K562 (cell line): ENCODE data around the gene BBC3. TPM values are rescaled to one million over a fixed set of nuclear protein-coding genes. Genes with fewer than 3 reads are reported as not detected.
A peak's percentile ranks its signal among the peaks of the same experiment; 100 is the strongest.

Experiments
- ATAC-seq: fragments of 200-7000 bp; cut with Tn5 transposase; 3 replicates; pipeline ENCODE4 v1.9.1; 2020; ENCODE audit warnings: moderate library complexity
- BruUV-seq: library from RNA; stranded (reverse); fragments of 400-500 nt; replicated peaks from 2 replicates; lab custom pipeline; 2021; lab: Mats Ljungman, UMichigan
- CTCF ChIA-PET: fragments of 300-600 bp; formaldehyde crosslinking; extraction: SDS; loops from one replicate; lab custom pipeline; 2021; ENCODE audit warnings: low intra/inter-chr PET ratio; lab: Yijun Ruan, JAX
- POLR2A ChIA-PET: fragments of 300-600, 350-650 bp; sonication (Branson Sonifier 250); formaldehyde crosslinking; extraction: SDS; loops from one replicate; lab custom pipeline; 2021; ENCODE audit warnings: antibody characterized with exemption, inconsistent platforms; lab: Yijun Ruan, JAX
- DNase-seq, 4 experiments: peaks; one replicate each; pipeline versions ENCODE4 v3.0.0 to v3.0.0-alpha.2; 2011 to 2018; ENCODE audit warnings: low spot score in 3 of 4, mixed read lengths in 3 of 4; ENCODE audit errors: extremely low read depth in 1 of 4
- FAIRE-seq: peaks from 2 replicates; lab custom pipeline; 2011; peaks lifted over from hg19 to GRCh38; lab: Jason Lieb, UNC
- H2AFZ ChIP-seq: 2 replicates; pipeline ENCODE4 v1.6.0; 2011; ENCODE audit warnings: low read depth, low read length, control low read depth, inconsistent platforms
- H3K27ac ChIP-seq: fragments of 200-600 bp; 3 replicates; pipeline ENCODE4 v1.8.0; 2011; ENCODE audit warnings: low read depth, mild to moderate bottlenecking, control low read depth, inconsistent platforms, low read length, moderate library complexity, mixed read lengths; ENCODE audit errors: extremely low read depth
- H3K27me3 ChIP-seq, 2 experiments: fragments of 300-600 bp in 1 of 2; 2 replicates in 1 of 2; 3 replicates in 1 of 2; pipeline versions ENCODE4 v1.6.0 to v1.8.0; 2011; ENCODE audit warnings: inconsistent platforms in 2 of 2, low read length in 2 of 2, mild to moderate bottlenecking in 1 of 2, mixed read lengths in 1 of 2, moderate library complexity in 1 of 2; ENCODE audit not compliant: control insufficient read depth in 2 of 2, insufficient read depth in 2 of 2
- H3K36me3 ChIP-seq: fragments of 300-600 bp; 3 replicates; pipeline ENCODE4 v1.8.0; 2011; ENCODE audit warnings: mild to moderate bottlenecking, low read length, inconsistent platforms; ENCODE audit not compliant: control insufficient read depth, insufficient read depth
- H3K4me1 ChIP-seq, 2 experiments: fragments of 200-600 bp in 1 of 2; replicated peaks in 1 of 2; 2 replicates in 1 of 2; 3 replicates in 1 of 2; pipeline versions ENCODE4 v1.5.1 to v1.8.0; 2011; ENCODE audit warnings: inconsistent platforms in 2 of 2, low read length in 2 of 2, mild to moderate bottlenecking in 1 of 2, mixed read lengths in 1 of 2, moderate library complexity in 1 of 2; ENCODE audit not compliant: control insufficient read depth in 2 of 2, insufficient read depth in 2 of 2
- H3K4me2 ChIP-seq: 2 replicates; pipeline ENCODE4 v1.6.1; 2011; ENCODE audit warnings: low read length, control low read depth, inconsistent platforms, mixed read lengths; ENCODE audit not compliant: insufficient read depth
- H3K4me3 ChIP-seq: fragments of 200-600 bp; sonication (generic), shearing (Covaris generic); 2 replicates; pipeline ENCODE4 v1.5.1; 2016; ENCODE audit warnings: control low read depth, inconsistent platforms
- H3K79me2 ChIP-seq: fragments of 200-600 bp; 3 replicates; pipeline ENCODE4 v1.8.0; 2011; ENCODE audit warnings: low read length, inconsistent platforms; ENCODE audit not compliant: control insufficient read depth, insufficient read depth
- H3K9ac ChIP-seq, 2 experiments: 2 replicates each; pipeline versions ENCODE4 v1.6.0 to v1.6.1; 2011; ENCODE audit warnings: low read depth in 2 of 2, low read length in 2 of 2, control low read depth in 1 of 2, inconsistent platforms in 1 of 2, mild to moderate bottlenecking in 1 of 2, mixed read lengths in 1 of 2; ENCODE audit not compliant: insufficient read depth in 1 of 2
- H3K9me1 ChIP-seq: one replicate; pipeline ENCODE4 v1.6.0; 2011; ENCODE audit warnings: inconsistent platforms, mild to moderate bottlenecking, low read length, moderate library complexity; ENCODE audit not compliant: control insufficient read depth, insufficient read depth
- H3K9me3 ChIP-seq: replicated peaks from 2 replicates; pipeline ENCODE4 v1.5.1; 2011; ENCODE audit warnings: low read depth, low read length, inconsistent platforms; ENCODE audit not compliant: control insufficient read depth, insufficient read depth
- H4K20me1 ChIP-seq: replicated peaks from 2 replicates; pipeline ENCODE4 v1.6.1; 2011; ENCODE audit warnings: low read length, inconsistent platforms, mixed read lengths; ENCODE audit not compliant: control insufficient read depth, insufficient read depth
- ATF4 ChIP-seq: fragments of 450-650 bp; formaldehyde crosslinking; IDR thresholded peaks from 2 replicates; pipeline ENCODE4 v1.4.0; 2022; ENCODE audit warnings: mild to moderate bottlenecking, moderate library complexity
- BRF2 ChIP-seq: IDR thresholded peaks from 3 replicates; pipeline ENCODE4 v1.6.1; 2011; ENCODE audit warnings: borderline replicate concordance, mild to moderate bottlenecking; ENCODE audit not compliant: insufficient read length, insufficient read depth
- ETV6 ChIP-seq, 3 experiments: fragments of 150-350 bp in 1 of 3; sonication (generic) in 1 of 3; formaldehyde crosslinking in 1 of 3; IDR thresholded peaks; 2 replicates each; pipeline versions ENCODE4 v1.6.1 to v1.8.0; 2014 to 2022; ENCODE audit warnings: borderline replicate concordance in 2 of 3, low read depth in 2 of 3, antibody characterized with exemption in 1 of 3, low read length in 1 of 3, mild to moderate bottlenecking in 1 of 3, missing genetic modification reagents in 1 of 3
- MAZ ChIP-seq, 2 experiments: fragments of 450-650 bp in 1 of 2; sonication (generic) in 1 of 2; formaldehyde crosslinking; IDR thresholded peaks in 1 of 2; conservative IDR thresholded peaks in 1 of 2; 2 replicates each; pipeline versions ENCODE4 v1.4.0 to v1.5.0; 2020; ENCODE audit warnings: mild to moderate bottlenecking in 1 of 2, missing genetic modification reagents in 1 of 2
- ZBTB49 ChIP-seq: sonication (generic); formaldehyde crosslinking; IDR thresholded peaks from 2 replicates; pipeline ENCODE4 v1.8.0; 2022; ENCODE audit warnings: missing genetic modification reagents, mild to moderate bottlenecking, borderline replicate concordance
- ZKSCAN1 ChIP-seq: fragments of 150-350 bp; IDR thresholded peaks from 2 replicates; pipeline ENCODE4 v1.6.1; 2016; ENCODE audit warnings: low read depth, low read length
- WGBS: fragments of 100-300 bp; shearing (Covaris generic); methylation state at CpG from one replicate; pipeline ENCODE4 v1.1.6; 2016; ENCODE audit warnings: low coverage, mixed read lengths; ENCODE audit not compliant: insufficient coverage; ENCODE audit errors: missing lambda C conversion rate; 5-methylcytosine and 5-hydroxymethylcytosine counted together
- in situ Hi-C: fragments of 300-500 bp; cut with MboI; formaldehyde crosslinking; loops from 4 replicates; pipeline ENCODE4 v1.15.0; 2018; ENCODE audit warnings: inconsistent platforms, mixed read lengths
- intact Hi-C: fragments of 100-400 bp; cut with micrococcal nuclease; formaldehyde crosslinking; loops from 2 replicates; pipeline ENCODE4 v1.14.2; 2022
- polyA plus RNA-seq, 8 experiments: library from polyadenylated mRNA; depleted of rRNA in 4 of 8; stranded (reverse) in 5 of 8; unstranded in 3 of 8; fragments of >200 nt; fragmentation: Nextera tagmentation in 2 of 8; fragmentation: Illumina TruSeq in 1 of 8; extraction: Ambion mirVana in 2 of 8; extraction: Trizol in 1 of 8; gene quantifications; 2 replicates each; pipeline versions ENCODE4 v1.2.1 to v1.2.3, GENCODE V29; 2011 to 2014; ENCODE audit warnings: inconsistent platforms in 1 of 8, missing spikeins in 1 of 8
- total RNA-seq, 7 experiments: library from RNA; depleted of rRNA in 6 of 7; stranded (reverse); fragments of >200 nt in 6 of 7; fragmentation: Illumina TruSeq in 2 of 7; extraction: Trizol in 2 of 7; gene quantifications; 2 replicates each; pipeline versions ENCODE4 v1.2.1 to v1.2.3, GENCODE V29; 2011 to 2021; ENCODE audit warnings: low replicate concordance in 1 of 7

BBC3 gene
- total and polyA plus RNA-seq, 9 of the 15 experiments (the other 6 are each of a cell fraction or from before 2014, with no cell fraction given): 0.15 to 30.7 (median 4.8) TPM

GRCh38 chr19:47209319-47210179 is 21.4 kb downstream of the BBC3 start:
- Histone ChIP-seq H3K27me3 (no peaks in the 10 kb centered on the region), H3K27ac (peak overlapping the region; percentile 77), H2AFZ (no peak overlapping the region), H3K9ac (peak overlapping the region in 1 of 2 experiments; percentile 49; a peak in 1 of 4 replicates), H3K79me2 (no peaks in the 10 kb centered on the region), H3K9me3 (no peaks in the 10 kb centered on the region), H3K4me3 (no peak overlapping the region), H4K20me1 (no peaks in the 10 kb centered on the region), H3K36me3 (peaks cover 73% of the 10 kb centered on the region), H3K4me1 (peaks cover 12 to 13% of the 10 kb centered on the region in 2 experiments; a peak in 4 of 5 replicates), H3K4me2 (no peak overlapping the region), H3K9me1 (no peaks in the 10 kb centered on the region)
- FAIRE-seq: peak; percentile 57
- 0 out of 3 replicates have a peak, but pooled peaks have one; percentile 10 for ATAC-seq
- intact Hi-C loops (loop anchor here (1.0 kb wide), 2 partner anchors 18 to 35 kb away; no protein-coding TSS in a partner anchor), in situ Hi-C loops (no loop called here)
- no peak for DNase-seq
- BruUV-seq: TSS peak; percentile 86
- CTCF ChIA-PET: interaction anchor here (0.7 to 2.6 kb wide), 2 partner anchors 34 to 48 kb away, joined by 3 to 20 read pairs; no protein-coding TSS in a partner anchor
- 81% methylated on average over 13 of the region's 13 CpGs for WGBS
- POLR2A ChIA-PET: interaction anchor here (0.8 to 10.5 kb wide), 6 partner anchors 10 to 35 kb away, joined by 3 to 171 read pairs (median 15); no protein-coding TSS in a partner anchor
- TF ChIP-seq ETV6 (IDR thresholded peaks at IDR 0.05; ENCODE audit: borderline replicate concordance in 1 of 2, low read depth in 2 of 2, low read length in 1 of 2): no peak
- no peak for TF ChIP-seq ETV6 (CRISPR knock-in tag; IDR thresholded peaks at IDR 0.05; ENCODE audit: borderline replicate concordance)
- TF ChIP-seq ATF4 (CRISPR knock-in tag): no peak
- TF ChIP-seq BRF2: no peak
- no peak for TF ChIP-seq MAZ (CRISPR knock-in tag; conservative IDR thresholded peaks at IDR 0.05 in 1 of 2, IDR thresholded peaks at IDR 0.05 in 1 of 2)
- TF ChIP-seq ZBTB49: no peak
- no peak for TF ChIP-seq ZKSCAN1
